A549 (cell line): ENCODE results near the gene HADHA. TPM values are rescaled to one million over a fixed set of nuclear protein-coding genes. Genes with fewer than 3 reads are reported as not detected.

Source experiments
- ATAC-seq, 2 experiments: fragments of 200-7000 bp in 1 of 2; fragments of >200 bp in 1 of 2; cut with Nextera tagmentation in 1 of 2; cut with Tn5 transposase in 1 of 2; 3 replicates each; pipeline versions ENCODE4 v1.8.0 to v1.9.1; 2018 to 2020; ENCODE audit warnings: mild to moderate bottlenecking in 1 of 2, moderate library complexity in 1 of 2
- CTCF ChIA-PET: fragments of 300-600 bp; sonication (Branson Sonifier 250); formaldehyde crosslinking; extraction: SDS; loops from one replicate; lab custom pipeline; 2021; ENCODE audit warnings: antibody characterized with exemption, inconsistent platforms; lab: Yijun Ruan, JAX
- POLR2A ChIA-PET: fragments of 350-600 bp; formaldehyde crosslinking; extraction: SDS; loops from one replicate; lab custom pipeline; 2021; ENCODE audit warnings: antibody characterized with exemption, inconsistent platforms; lab: Yijun Ruan, JAX
- DNase-seq, 2 experiments: peaks; one replicate each; pipeline versions ENCODE4 v3.0.0 to v3.0.0-alpha.2; 2011 to 2016; ENCODE audit warnings: low read depth in 1 of 2, low spot score in 1 of 2
- FAIRE-seq: peaks from 2 replicates; lab custom pipeline; 2011; peaks lifted over from hg19 to GRCh38; lab: Jason Lieb, UNC
- H3K27ac ChIP-seq, 2 experiments: fragments of >200 bp; sonication (Bioruptor Twin); formaldehyde crosslinking; 3 replicates each; pipeline ENCODE4 v1.5.1; 2016 to 2017
- H3K4me1 ChIP-seq: fragments of >200 bp; sonication (Bioruptor Twin); formaldehyde crosslinking; 3 replicates; pipeline ENCODE4 v1.6.1; 2016
- H3K4me2 ChIP-seq: fragments of >200 bp; sonication (Bioruptor Twin); formaldehyde crosslinking; 3 replicates; pipeline ENCODE4 v1.6.1; 2016
- H3K4me3 ChIP-seq: fragments of >200 bp; sonication (Bioruptor Twin); formaldehyde crosslinking; 3 replicates; pipeline ENCODE4 v1.5.1; 2016
- H3K9me3 ChIP-seq: fragments of >200 bp; sonication (Bioruptor Twin); formaldehyde crosslinking; 3 replicates; pipeline ENCODE4 v1.6.1; 2016
- CBX8 ChIP-seq: fragments of 200-600 bp; sonication (generic); IDR thresholded peaks from 2 replicates; pipeline ENCODE4 v1.6.1; 2016
- CEBPB ChIP-seq, 2 experiments: fragments of >200 bp in 1 of 2; sonication (Bioruptor Twin) in 1 of 2; formaldehyde crosslinking in 1 of 2; IDR thresholded peaks; 2 replicates each; pipeline ENCODE4 v1.6.1; 2012 to 2016
- CHD2 ChIP-seq: fragments of 150-350 bp; IDR thresholded peaks from 2 replicates; pipeline ENCODE4 v1.6.1; 2014; ENCODE audit warnings: low read length; ENCODE audit not compliant: partially characterized antibody
- EP300 ChIP-seq, 2 experiments: fragments of >200 bp; sonication (Bioruptor Twin); formaldehyde crosslinking; IDR thresholded peaks; 2 replicates in 1 of 2; 3 replicates in 1 of 2; pipeline ENCODE4 v1.6.1; 2016 to 2017
- FOSB ChIP-seq: fragments of 250-450 bp; sonication (Bioruptor Pico); IDR thresholded peaks from 2 replicates; pipeline ENCODE4 v1.5.0; 2020; ENCODE audit warnings: mild to moderate bottlenecking, moderate library complexity
- GATA3 ChIP-seq: IDR thresholded peaks from 2 replicates; pipeline ENCODE4 v1.6.1; 2012; ENCODE audit warnings: borderline replicate concordance
- HOXB5 ChIP-seq: fragments of 250-450 bp; sonication (Bioruptor Pico); IDR thresholded peaks from 2 replicates; pipeline ENCODE4 v1.5.0; 2020; ENCODE audit warnings: mild to moderate bottlenecking, moderate library complexity
- JUNB ChIP-seq: fragments of >200 bp; sonication (Bioruptor Twin); formaldehyde crosslinking; IDR thresholded peaks from 2 replicates; pipeline ENCODE4 v1.6.1; 2016
- KDM1A ChIP-seq: fragments of 200-600 bp; sonication (generic); IDR thresholded peaks from 2 replicates; pipeline ENCODE4 v1.6.1; 2016; ENCODE audit warnings: low read depth, mild to moderate bottlenecking
- KDM5A ChIP-seq: fragments of 200-600 bp; sonication (generic); IDR thresholded peaks from 2 replicates; pipeline ENCODE4 v1.6.1; 2016; ENCODE audit warnings: antibody characterized with exemption, mild to moderate bottlenecking
- MAFK ChIP-seq: fragments of 450-650 bp; IDR thresholded peaks from 2 replicates; pipeline ENCODE4 v1.6.1; 2014; ENCODE audit not compliant: partially characterized antibody
- MAZ ChIP-seq: fragments of 150-350 bp; IDR thresholded peaks from 2 replicates; pipeline ENCODE4 v1.6.1; 2014; ENCODE audit warnings: antibody characterized with exemption, low read depth, low read length, borderline replicate concordance
- MYC ChIP-seq: IDR thresholded peaks from 2 replicates; pipeline ENCODE4 v1.6.1; 2012; ENCODE audit warnings: mild to moderate bottlenecking, inconsistent platforms, low read length, improper control_type of control experiment, borderline replicate concordance
- NPAS2 ChIP-seq: fragments of 250-450 bp; sonication (Bioruptor Pico); IDR thresholded peaks from 2 replicates; pipeline ENCODE4 v1.8.0; 2022; ENCODE audit warnings: mild to moderate bottlenecking, moderate library complexity, borderline replicate concordance
- NR3C1 ChIP-seq: fragments of >200 bp; sonication (Bioruptor Twin); formaldehyde crosslinking; IDR thresholded peaks from 3 replicates; pipeline ENCODE4 v1.6.1; 2017
- PHF8 ChIP-seq: fragments of 200-600 bp; sonication (generic); IDR thresholded peaks from 2 replicates; pipeline ENCODE4 v1.6.1; 2016; ENCODE audit warnings: low read depth, mild to moderate bottlenecking, antibody characterized with exemption, moderate library complexity, borderline replicate concordance
- POLR2AphosphoS2 ChIP-seq: conservative IDR thresholded peaks from 2 replicates; pipeline ENCODE4 v1.6.1; 2012; ENCODE audit warnings: low read length, improper control_type of control experiment, inconsistent platforms
- RAD21 ChIP-seq, 2 experiments: fragments of >200 bp in 1 of 2; sonication (Bioruptor Twin) in 1 of 2; formaldehyde crosslinking in 1 of 2; IDR thresholded peaks in 1 of 2; conservative IDR thresholded peaks in 1 of 2; 2 replicates in 1 of 2; 3 replicates in 1 of 2; pipeline ENCODE4 v1.6.1; 2012 to 2018; ENCODE audit warnings: inconsistent platforms in 1 of 2
- RARB ChIP-seq: fragments of 250-450 bp; sonication (Bioruptor Pico); IDR thresholded peaks from 2 replicates; pipeline ENCODE4 v1.8.0; 2021; ENCODE audit warnings: mild to moderate bottlenecking, moderate library complexity
- RCOR1 ChIP-seq: fragments of 150-350 bp; IDR thresholded peaks from 2 replicates; pipeline ENCODE4 v1.6.1; 2014; ENCODE audit warnings: antibody characterized with exemption, low read length, low read depth
- RFX5 ChIP-seq: fragments of 450-650 bp; IDR thresholded peaks from 2 replicates; pipeline ENCODE4 v1.7.1; 2014; ENCODE audit warnings: antibody characterized with exemption, mild to moderate bottlenecking, moderate library complexity
- SMC3 ChIP-seq: fragments of >200 bp; sonication (Bioruptor Twin); formaldehyde crosslinking; IDR thresholded peaks from 3 replicates; pipeline ENCODE4 v1.6.1; 2018; ENCODE audit warnings: inconsistent platforms
- SREBF2 ChIP-seq: fragments of 450-650 bp; IDR thresholded peaks from 2 replicates; pipeline ENCODE4 v1.6.1; 2014; ENCODE audit warnings: mild to moderate bottlenecking, moderate library complexity
- TP53 ChIP-seq: fragments of 250-450 bp; sonication (Bioruptor Pico); IDR thresholded peaks from 2 replicates; pipeline ENCODE4 v1.5.0; 2021; ENCODE audit warnings: mild to moderate bottlenecking, moderate library complexity
- WGBS: methylation state at CpG from one replicate; pipeline ENCODE4 v1.1.6; 2017; ENCODE audit errors: missing lambda C conversion rate; 5-methylcytosine and 5-hydroxymethylcytosine counted together
- polyA plus RNA-seq, 4 experiments: library from polyadenylated mRNA; depleted of rRNA in 3 of 4; stranded (reverse); fragments of >200 nt; fragmentation: RNase III in 1 of 4; extraction: RNeasy Plus Mini Kit Qiagen cat#74134 plus additional on column Dnase treatment in 1 of 4; gene quantifications; 2 replicates in 3 of 4; 3 replicates in 1 of 4; pipeline ENCODE4 v1.2.3, GENCODE V29; 2011 to 2017
- TF ChIP-seq, protein P1 (sequence below): fragments of >200 bp; sonication (Bioruptor Twin); formaldehyde crosslinking; IDR thresholded peaks from 3 replicates; pipeline ENCODE4 v1.5.1; 2016
- TF ChIP-seq, protein P2 (sequence below): IDR thresholded peaks from 2 replicates; pipeline ENCODE4 v1.6.1; 2012

Gene HADHA
- polyA plus RNA-seq, 2 of the 4 experiments (the other 2 are of a cell fraction): 122 to 174 TPM

DNA sequence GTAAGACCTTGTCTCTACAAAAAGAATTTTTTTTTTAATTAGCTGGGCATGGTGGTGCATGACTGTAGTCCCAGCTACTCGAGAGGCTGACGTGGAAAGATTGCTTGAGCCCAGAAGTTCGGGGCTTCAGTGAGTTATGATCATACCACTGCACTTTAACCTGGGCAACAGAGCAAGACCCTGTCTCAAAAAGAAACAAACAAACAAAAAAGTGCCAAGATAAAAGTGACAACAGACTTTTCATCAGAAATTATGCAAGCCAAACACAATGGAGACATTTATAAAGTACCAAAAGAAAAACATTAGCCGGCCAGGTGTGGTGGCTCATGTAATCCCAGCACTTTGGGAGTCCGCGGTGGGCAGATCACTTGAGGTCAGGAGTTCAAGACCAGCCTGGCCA is 26.7 kb downstream of the HADHA start:
- DNase-seq (no peak), FAIRE-seq (no peak), ATAC-seq (no peak)
- 76% methylated on average over 6 of the region's 6 CpGs for WGBS
- Histone ChIP-seq H3K27ac (no peak overlapping the region), H3K4me3 (no peak overlapping the region), H3K4me1 (no peaks in the 10 kb centered on the region), H3K4me2 (no peak overlapping the region), H3K9me3 (peaks cover 15% of the 10 kb centered on the region)
- 0 out of 2 replicates have a peak, but pooled peaks have one; percentile 49 for TF ChIP-seq KDM1A
- TF ChIP-seq, protein P1, sequence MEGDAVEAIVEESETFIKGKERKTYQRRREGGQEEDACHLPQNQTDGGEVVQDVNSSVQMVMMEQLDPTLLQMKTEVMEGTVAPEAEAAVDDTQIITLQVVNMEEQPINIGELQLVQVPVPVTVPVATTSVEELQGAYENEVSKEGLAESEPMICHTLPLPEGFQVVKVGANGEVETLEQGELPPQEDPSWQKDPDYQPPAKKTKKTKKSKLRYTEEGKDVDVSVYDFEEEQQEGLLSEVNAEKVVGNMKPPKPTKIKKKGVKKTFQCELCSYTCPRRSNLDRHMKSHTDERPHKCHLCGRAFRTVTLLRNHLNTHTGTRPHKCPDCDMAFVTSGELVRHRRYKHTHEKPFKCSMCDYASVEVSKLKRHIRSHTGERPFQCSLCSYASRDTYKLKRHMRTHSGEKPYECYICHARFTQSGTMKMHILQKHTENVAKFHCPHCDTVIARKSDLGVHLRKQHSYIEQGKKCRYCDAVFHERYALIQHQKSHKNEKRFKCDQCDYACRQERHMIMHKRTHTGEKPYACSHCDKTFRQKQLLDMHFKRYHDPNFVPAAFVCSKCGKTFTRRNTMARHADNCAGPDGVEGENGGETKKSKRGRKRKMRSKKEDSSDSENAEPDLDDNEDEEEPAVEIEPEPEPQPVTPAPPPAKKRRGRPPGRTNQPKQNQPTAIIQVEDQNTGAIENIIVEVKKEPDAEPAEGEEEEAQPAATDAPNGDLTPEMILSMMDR: no peak
- POLR2A ChIA-PET: no interaction called here
- CTCF ChIA-PET: interaction anchor here (0.9 kb wide), 1 partner anchor 51 kb away, joined by 4 read pairs; no protein-coding TSS in a partner anchor

DNA sequence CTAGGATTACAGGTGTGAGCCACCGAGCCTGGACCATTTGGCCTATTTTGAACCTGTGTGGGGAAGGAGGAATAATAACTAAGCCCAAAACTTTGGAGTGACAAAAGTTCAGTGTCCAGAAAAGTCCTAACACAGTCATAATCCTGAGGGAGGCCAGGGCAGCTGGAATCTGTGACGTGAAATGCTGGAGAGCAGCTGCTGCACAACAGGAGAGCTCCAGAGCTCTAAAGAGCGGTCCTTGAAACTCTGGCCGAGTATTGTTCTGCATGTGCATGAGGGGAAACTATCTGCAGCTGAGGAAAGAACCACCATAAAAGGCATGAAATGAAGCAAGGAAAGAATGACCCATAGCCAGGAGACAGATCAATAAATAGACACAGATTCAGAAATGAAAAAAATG is 27.8 kb downstream of the HADHA start:
- FAIRE-seq (no peak), DNase-seq (no peak), ATAC-seq (no peak)
- ChIA-PET CTCF (interaction anchor here (1.0 kb wide), 1 partner anchor 19 kb away, joined by 3 read pairs; no protein-coding TSS in a partner anchor), POLR2A (no interaction called here)
- no peak overlapping the region for H3K4me3 ChIP-seq
- H3K4me2 ChIP-seq: no peak overlapping the region
- H3K4me1 ChIP-seq: no peaks in the 10 kb centered on the region
- H3K9me3 ChIP-seq: peaks cover 15% of the 10 kb centered on the region
- no peak overlapping the region for H3K27ac ChIP-seq
- 97% methylated on average over 4 of the region's 4 CpGs for WGBS
- no peak for TF ChIP-seq SREBF2
- TF ChIP-seq, all 56 proteins: peak for 0

DNA sequence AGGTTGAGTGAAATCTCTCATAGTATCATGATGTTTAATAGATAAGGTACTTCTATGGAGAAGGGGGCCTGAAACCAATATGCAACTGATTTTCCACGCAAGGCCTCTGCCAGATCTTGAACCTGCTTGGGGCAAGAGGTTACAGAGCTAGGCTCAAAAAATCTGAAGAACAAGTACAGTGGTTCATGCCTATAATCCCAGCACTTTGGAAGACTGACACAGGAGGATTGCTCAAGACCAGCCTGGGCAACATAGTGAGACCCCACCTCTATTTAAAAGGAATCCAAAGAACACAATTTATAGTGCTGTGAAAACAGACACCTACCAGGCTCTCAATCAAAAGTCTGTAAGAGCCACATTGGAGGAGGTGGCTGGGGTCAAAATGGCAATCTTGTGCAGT is 28.6 kb downstream of the HADHA start:
- Histone ChIP-seq H3K27ac (no peak overlapping the region), H3K4me1 (no peaks in the 10 kb centered on the region), H3K9me3 (peaks cover 15% of the 10 kb centered on the region), H3K4me3 (no peak overlapping the region), H3K4me2 (no peak overlapping the region)
- TF ChIP-seq SMC3: no peak
- no peak for TF ChIP-seq CHD2
- no peak for TF ChIP-seq RAD21 (conservative IDR thresholded peaks at IDR 0.05 in 1 of 2, IDR thresholded peaks at IDR 0.05 in 1 of 2)
- no peak for TF ChIP-seq SREBF2
- TF ChIP-seq KDM1A: no peak
- no peak for TF ChIP-seq NR3C1
- no peak for TF ChIP-seq JUNB
- TF ChIP-seq PHF8: no peak
- no peak for TF ChIP-seq FOSB (CRISPR knock-in tag)
- no peak for TF ChIP-seq MYC
- TF ChIP-seq CBX8: no peak
- no peak for TF ChIP-seq TP53 (CRISPR knock-in tag)
- TF ChIP-seq EP300 (IDR thresholded peaks at IDR 0.05): no peak
- no peak for TF ChIP-seq MAZ
- no peak for TF ChIP-seq NPAS2 (CRISPR knock-in tag)
- no peak for TF ChIP-seq GATA3
- TF ChIP-seq CEBPB (IDR thresholded peaks at IDR 0.05): no peak
- TF ChIP-seq RARB (CRISPR knock-in tag): no peak
- no peak for TF ChIP-seq POLR2AphosphoS2
- ChIA-PET CTCF (interaction anchor here (1.5 kb wide), 1 partner anchor 31 kb away, joined by 3 read pairs; no protein-coding TSS in a partner anchor), POLR2A (no interaction called here)
- no peak for FAIRE-seq
- ATAC-seq: no peak
- whole genome bisulfite sequencing: 96% methylated on average over 1 of the region's 1 CpG
- no peak for DNase-seq

DNA sequence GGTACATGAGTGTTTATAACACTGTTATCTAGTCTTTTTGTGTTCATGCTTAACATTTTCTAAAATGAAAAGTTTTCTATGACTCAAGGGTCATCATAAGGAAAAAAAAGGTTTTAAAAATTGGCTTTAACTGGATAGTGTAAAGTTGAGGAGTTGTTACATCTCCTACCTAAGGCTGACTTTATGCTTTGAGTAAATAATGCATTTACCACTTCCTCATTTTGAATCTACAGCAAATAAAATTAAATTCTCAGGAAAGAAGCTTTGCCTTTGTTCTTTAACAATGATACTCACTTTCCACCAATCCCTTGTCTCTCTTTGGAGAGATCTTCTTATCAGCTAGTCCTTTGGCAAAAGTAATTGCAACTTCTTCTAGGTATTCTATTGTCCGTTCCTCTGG is 29.7 kb downstream of the HADHA start:
- Histone ChIP-seq H3K4me1 (no peaks in the 10 kb centered on the region), H3K9me3 (peaks cover 15% of the 10 kb centered on the region), H3K27ac (no peak overlapping the region), H3K4me2 (no peak overlapping the region), H3K4me3 (no peak overlapping the region)
- 97% methylated on average over 1 of the region's 1 CpG for WGBS
- CTCF ChIA-PET: interaction anchor here (1.5 kb wide), 1 partner anchor 30 kb away, joined by 3 read pairs; no protein-coding TSS in a partner anchor
- no peak for DNase-seq
- ATAC-seq: no peak
- no peak for FAIRE-seq
- TF ChIP-seq RCOR1 (no peak), MAFK (no peak), HOXB5 (CRISPR knock-in tag) (no peak), RFX5 (no peak), KDM5A (no peak), SREBF2 (no peak), KDM1A (no peak), PHF8 (no peak)
- TF ChIP-seq, protein P2, sequence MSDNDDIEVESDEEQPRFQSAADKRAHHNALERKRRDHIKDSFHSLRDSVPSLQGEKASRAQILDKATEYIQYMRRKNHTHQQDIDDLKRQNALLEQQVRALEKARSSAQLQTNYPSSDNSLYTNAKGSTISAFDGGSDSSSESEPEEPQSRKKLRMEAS: no peak
- TF ChIP-seq, protein P1: no peak
- POLR2A ChIA-PET: no interaction called here
